Heart right ventricle (tissue), 16 donors: Measurements from ENCODE around the gene PNPLA2. TPM values are rescaled to one million over a fixed set of nuclear protein-coding genes. Genes with fewer than 3 reads are reported as not detected.

Experiments used
- ATAC-seq, 8 donors: fragments of 200-7000 bp; cut with Tn5 transposase; one replicate each; pipeline ENCODE4 v1.9.1; 2020; ENCODE audit warnings: mild to moderate bottlenecking in 8 of 8, moderate library complexity in 8 of 8, moderate number of reproducible peaks in 1 of 8
- DNase-seq, 2 donors: peaks; one replicate each; pipeline ENCODE4 v3.0.0-alpha.2; 2020
- H3K27ac ChIP-seq, 10 donors: fragments of 200-600 bp; sonication (generic) in 2 of 10; one replicate each; pipeline versions ENCODE4 v1.5.0 to v1.8.0; 2020 to 2022; ENCODE audit warnings: mild to moderate bottlenecking in 3 of 10
- H3K27me3 ChIP-seq, 7 donors: fragments of 200-600 bp; one replicate each; pipeline ENCODE4 v1.8.0; 2021 to 2022; ENCODE audit warnings: mild to moderate bottlenecking in 2 of 7
- H3K36me3 ChIP-seq, 9 donors: fragments of 200-600 bp; sonication (generic) in 1 of 9; one replicate each; pipeline versions ENCODE4 v1.5.0 to v1.8.0; 2020 to 2022; ENCODE audit warnings: mild to moderate bottlenecking in 2 of 9
- H3K4me1 ChIP-seq, 9 donors: fragments of 200-600 bp; sonication (generic) in 1 of 9; one replicate each; pipeline versions ENCODE4 v1.5.0 to v1.8.0; 2020 to 2022; ENCODE audit warnings: mild to moderate bottlenecking in 4 of 9
- H3K4me3 ChIP-seq, 10 donors: fragments of 200-600 bp; sonication (generic) in 2 of 10; one replicate each; pipeline versions ENCODE4 v1.5.0 to v1.8.0; 2020 to 2022; ENCODE audit warnings: mild to moderate bottlenecking in 7 of 10, moderate library complexity in 2 of 10
- H3K9me3 ChIP-seq, 11 donors: fragments of 200-600 bp in 10 of 11; sonication (generic) in 2 of 11; one replicate each; pipeline versions ENCODE4 v1.5.0 to v1.8.0; 2013 to 2022; ENCODE audit warnings: mild to moderate bottlenecking in 2 of 11, control low read depth in 1 of 11, moderate library complexity in 1 of 11
- WGBS, 2 donors: extraction: QIAGEN DNeasy Blood & Tissue Kit; methylation state at CpG; one replicate each; pipeline ENCODE4 v1.1.7; 2013; ENCODE audit warnings: inconsistent platforms in 1 of 2; 5-methylcytosine and 5-hydroxymethylcytosine counted together
- intact Hi-C, 10 donors: fragments of 100-400 bp; cut with DNase I; formaldehyde crosslinking; loops; one replicate each; pipeline versions ENCODE4 v1.11.1 to v1.14.2; 2022
- polyA plus RNA-seq, 2 donors: library from polyadenylated mRNA; stranded (reverse); fragments of 200-250 nt; gene quantifications; one replicate each; pipeline ENCODE4 v1.2.3, GENCODE V29; 2013
- total RNA-seq, 10 donors: library from RNA; stranded (reverse); fragmentation: NEBNext Ultra II Directional in 3 of 10; extraction: Animal tissue kit (Norgen Biotek cat#: 25700) in 3 of 10; gene quantifications; one replicate each; pipeline versions ENCODE4 v1.2.1 to v1.2.4, GENCODE V29; 2021 to 2023
- TF ChIP-seq, protein P1 (sequence below), 9 donors: fragments of 200-600 bp; sonication (generic) in 2 of 9; IDR thresholded peaks; one replicate each; pipeline versions ENCODE4 v1.5.0 to v1.8.0; 2021 to 2022; ENCODE audit warnings: antibody characterized with exemption in 9 of 9, mild to moderate bottlenecking in 5 of 9, moderate library complexity in 1 of 9
- donor health status: Arrhythmogenic right ventricular cardiomyopathy.
- donor health status: ischemic (EF 13 %, LVEDD 7.1; RV severe dilation, severe dysfunction).
- donor health status: healthy with polysubstance abuse.
- donor health status: DM: no; HTN: yes; CAD: no.
- donor health status: DM: no; HTN: no; CAD: no.
- donor health status: ischemic (EF 25% LVEDD 6.9; RV normal size, moderate dysfunction).
- donor health status: ischemic (EF 25% LVEDD 5.7; RV mildly dilated, moderate dysfunction).
- donor health status: healthy.
- donor health status: DM: yes; HTN: yes; CAD: no.
- donor health status: Ischemic cardiomyopathy.
- donor health status: ischemic (EF 35%, LVEDD 5.7; RV mildly dilated, moderate dysfunction).
- donor health status: nonischemic (EF 11% LVEDD 7.7; RV severe dilation, severe dysfunction).
- donor health status: DM: yes; HTN: yes; CAD: no.
- donor health status: PGD.
- donor health status: ischemic (EF 29% LVEDD 5.4; RV normal size, mild dysfunction).
- donor health status: nonischemic (EF 23%, LVEDD 6.1; RV moderate dilation, normal function).

PNPLA2 gene
- total and polyA plus RNA-seq, 12 donors = 114 to 359 (median 247) TPM

DNA sequence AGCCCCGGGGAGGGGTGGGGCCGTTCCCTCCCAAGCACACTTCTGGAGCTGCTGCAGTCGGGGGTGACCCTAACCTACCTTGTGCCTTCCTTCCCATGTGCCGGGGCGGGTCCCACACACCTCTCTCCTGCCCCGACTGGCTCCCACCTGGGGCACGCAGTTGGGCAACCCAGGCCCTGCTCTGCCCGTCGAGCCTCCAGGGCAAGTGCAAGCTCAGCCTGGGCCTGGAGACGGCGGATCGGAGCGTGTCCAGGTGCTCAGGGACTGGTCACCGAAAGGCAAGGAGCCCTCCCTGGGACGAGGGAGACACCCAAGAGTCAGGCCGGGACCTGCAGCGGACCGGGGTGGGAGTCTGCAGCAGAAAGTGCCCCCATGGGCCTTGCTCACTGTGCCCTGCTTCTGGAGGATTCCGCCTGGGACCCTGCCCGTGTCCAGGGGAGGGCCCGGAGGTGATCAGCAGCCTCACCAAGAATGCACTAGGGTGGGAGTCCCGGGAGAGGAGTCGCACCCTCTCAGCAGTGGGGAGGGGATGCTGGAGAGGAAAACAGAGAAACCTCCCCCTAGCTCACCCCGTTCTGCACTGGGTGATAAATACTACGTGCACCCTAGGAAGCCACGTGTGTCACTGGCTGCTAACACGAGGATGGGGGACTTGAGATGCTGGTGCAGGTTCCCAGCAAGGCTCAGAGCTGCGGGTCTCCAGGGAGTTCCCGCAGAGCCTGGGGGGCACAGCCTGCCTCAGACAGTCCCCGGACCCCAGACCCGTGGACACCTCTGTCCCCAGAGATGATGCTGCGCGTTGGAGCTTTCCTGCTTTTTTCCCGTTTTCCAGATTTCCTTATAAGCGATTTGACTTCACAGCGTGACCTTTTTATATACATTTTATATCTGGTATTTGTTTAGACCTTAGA, 36.2 kb upstream of the PNPLA2 start:
- TF ChIP-seq, protein P1, sequence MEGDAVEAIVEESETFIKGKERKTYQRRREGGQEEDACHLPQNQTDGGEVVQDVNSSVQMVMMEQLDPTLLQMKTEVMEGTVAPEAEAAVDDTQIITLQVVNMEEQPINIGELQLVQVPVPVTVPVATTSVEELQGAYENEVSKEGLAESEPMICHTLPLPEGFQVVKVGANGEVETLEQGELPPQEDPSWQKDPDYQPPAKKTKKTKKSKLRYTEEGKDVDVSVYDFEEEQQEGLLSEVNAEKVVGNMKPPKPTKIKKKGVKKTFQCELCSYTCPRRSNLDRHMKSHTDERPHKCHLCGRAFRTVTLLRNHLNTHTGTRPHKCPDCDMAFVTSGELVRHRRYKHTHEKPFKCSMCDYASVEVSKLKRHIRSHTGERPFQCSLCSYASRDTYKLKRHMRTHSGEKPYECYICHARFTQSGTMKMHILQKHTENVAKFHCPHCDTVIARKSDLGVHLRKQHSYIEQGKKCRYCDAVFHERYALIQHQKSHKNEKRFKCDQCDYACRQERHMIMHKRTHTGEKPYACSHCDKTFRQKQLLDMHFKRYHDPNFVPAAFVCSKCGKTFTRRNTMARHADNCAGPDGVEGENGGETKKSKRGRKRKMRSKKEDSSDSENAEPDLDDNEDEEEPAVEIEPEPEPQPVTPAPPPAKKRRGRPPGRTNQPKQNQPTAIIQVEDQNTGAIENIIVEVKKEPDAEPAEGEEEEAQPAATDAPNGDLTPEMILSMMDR (IDR thresholded peaks at IDR 0.05) = no peak
- no peak overlapping the region for H3K4me3 ChIP-seq
- H3K9me3 ChIP-seq = no peaks in the 10 kb centered on the region
- peak in 1 of 2 donors; percentile 15 for DNase-seq
- intact Hi-C loops = no loop called here
- peaks cover 0 to 33% (median 21%) of the 10 kb centered on the region in 9 donors for H3K4me1 ChIP-seq
- peaks cover 0 to 1% (median 0%) of the 10 kb centered on the region in 7 donors for H3K27me3 ChIP-seq
- no peak for ATAC-seq
- WGBS, 2 donors = 75 to 76% methylated on average over 36 of the region's 36 CpGs
- no peak overlapping the region for H3K27ac ChIP-seq
- H3K36me3 ChIP-seq = peaks cover 0 to 6% (median 0%) of the 10 kb centered on the region in 9 donors

GRCh38 chr11:783581-784015, 35.1 kb upstream of the PNPLA2 start:
- Histone ChIP-seq H3K27ac (peak overlapping the region in 4 of 10 donors; percentile 1 to 35 (median 12)), H3K9me3 (no peaks in the 10 kb centered on the region), H3K36me3 (peaks cover 0 to 6% (median 0%) of the 10 kb centered on the region in 9 donors), H3K27me3 (peaks cover 0 to 11% (median under 1%) of the 10 kb centered on the region in 7 donors), H3K4me1 (peaks cover 0 to 22% (median 14%) of the 10 kb centered on the region in 9 donors), H3K4me3 (no peak overlapping the region)
- TF ChIP-seq, protein P1 (IDR thresholded peaks at IDR 0.05) = peak in 8 of 9 donors; percentile 21 to 72 (median 63)
- intact Hi-C loops = no loop called here
- ATAC-seq (peak; percentile 45 to 85 (median 80)), DNase-seq (peak; percentile 57 to 72)
- 25 to 32% methylated on average over 24 of the region's 24 CpGs for WGBS, 2 donors

DNA sequence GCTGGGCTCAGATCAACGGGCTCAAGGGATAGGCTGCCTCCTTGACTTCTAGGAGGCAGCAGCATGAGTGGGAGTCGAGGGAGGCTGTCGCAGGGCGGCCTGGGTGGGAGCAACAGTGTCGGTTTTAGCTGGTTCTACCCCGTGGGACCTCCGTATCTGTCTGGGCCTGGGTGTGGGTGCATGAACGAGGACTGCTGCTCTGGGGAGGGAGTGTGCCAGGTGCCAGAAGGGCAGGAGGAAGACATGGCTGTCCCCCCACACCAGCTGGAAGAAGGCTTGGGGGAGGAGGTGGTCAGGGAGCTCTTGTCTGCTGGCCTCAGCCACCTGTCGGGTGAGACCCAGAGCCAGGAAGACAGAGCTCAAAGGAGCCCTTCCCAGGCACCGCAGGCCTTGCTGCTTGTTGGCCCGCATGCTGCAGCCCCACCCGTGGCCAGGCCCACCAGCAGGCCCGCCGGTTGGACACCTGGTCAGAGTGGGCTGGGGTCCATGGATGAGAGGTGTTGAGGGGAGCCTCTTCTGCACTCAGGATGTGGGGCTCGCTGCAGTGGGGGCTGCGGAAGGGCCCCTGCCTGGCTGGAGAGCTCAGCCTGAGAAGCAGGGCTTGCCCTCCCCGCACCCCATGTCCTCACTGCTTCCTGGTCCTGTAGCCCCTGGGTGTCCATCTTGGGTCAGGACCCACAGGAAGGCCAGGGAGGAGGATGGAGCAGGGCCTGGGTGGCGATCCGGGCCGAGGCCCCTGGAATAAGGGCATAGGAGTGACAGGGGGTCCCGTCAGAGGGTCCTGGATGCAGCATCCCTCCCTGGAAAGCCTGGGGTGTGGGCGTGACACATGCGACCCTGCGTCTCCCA, 32.3 kb upstream of the PNPLA2 start:
- DNase-seq = no peak
- TF ChIP-seq, protein P1 (IDR thresholded peaks at IDR 0.05) = no peak
- 75 to 80% methylated on average over 23 to 24 of the region's 24 CpGs for WGBS, 2 donors
- Histone ChIP-seq H3K4me1 (peaks cover 0 to 18% (median 9%) of the 10 kb centered on the region in 9 donors), H3K4me3 (no peak overlapping the region), H3K36me3 (peaks cover 0 to 5% (median 0%) of the 10 kb centered on the region in 9 donors), H3K9me3 (no peaks in the 10 kb centered on the region), H3K27ac (no peak overlapping the region), H3K27me3 (peaks cover 0 to 31% (median 25%) of the 10 kb centered on the region in 7 donors)
- ATAC-seq = no peak
- intact Hi-C loops = no loop called here
